Vagina (tissue), 2 donors: Measurements from ENCODE around the gene SLC22A3. TPM values are rescaled to one million over a fixed set of nuclear protein-coding genes. Genes with fewer than 3 reads are reported as not detected.

ENCODE experiments used
- DNase-seq, 2 donors: peaks; one replicate each; pipeline ENCODE4 v3.0.0-alpha.2; 2017; ENCODE audit errors: extremely low spot score in 2 of 2
- H3K27ac ChIP-seq: fragments of 200-600 bp; sonication (generic); one replicate; pipeline ENCODE4 v1.5.1; 2019
- H3K27me3 ChIP-seq: fragments of 200-600 bp; sonication (generic); one replicate; pipeline ENCODE4 v1.5.1; 2019
- H3K36me3 ChIP-seq, 2 donors: fragments of 200-600 bp; sonication (generic); one replicate each; pipeline ENCODE4 v1.5.1; 2017 to 2019
- H3K4me1 ChIP-seq: fragments of 200-600 bp; sonication (generic); one replicate; pipeline ENCODE4 v1.5.1; 2019
- H3K4me3 ChIP-seq, 2 donors: fragments of 200-600 bp; sonication (generic); 1 replicate in 1 of 2; 2 replicates in 1 of 2; pipeline ENCODE4 v1.5.1; 2016 to 2019
- H3K9me3 ChIP-seq: fragments of 200-600 bp; sonication (generic); one replicate; pipeline ENCODE4 v1.5.1; 2019
- POLR2A ChIP-seq, 2 donors: fragments of 450-650 bp; IDR thresholded peaks; one replicate each; pipeline ENCODE4 v1.6.1; 2017; ENCODE audit warnings: antibody characterized with exemption in 2 of 2, mild to moderate bottlenecking in 2 of 2, moderate library complexity in 2 of 2
- POLR2AphosphoS5 ChIP-seq, 2 donors: sonication (generic); formaldehyde crosslinking; IDR thresholded peaks; one replicate each; pipeline ENCODE4 v1.9.0; 2017; ENCODE audit warnings: antibody characterized with exemption in 2 of 2, mild to moderate bottlenecking in 2 of 2, low read depth in 1 of 2; ENCODE audit not compliant: insufficient read depth in 1 of 2
- intact Hi-C: fragments of 100-400 bp; cut with DNase I; formaldehyde crosslinking; loops from one replicate; pipeline ENCODE4 v1.15.1; 2023
- total RNA-seq: library from RNA; depleted of rRNA; stranded (reverse); fragments of >200 nt; gene quantifications from one replicate; pipeline ENCODE4 v1.2.3, GENCODE V29; 2016
- TF ChIP-seq, protein P1 (sequence below), 3 experiments: fragments of 450-650 bp in 2 of 3; fragments of 200-600 bp in 1 of 3; sonication (generic) in 1 of 3; IDR thresholded peaks; one replicate each; pipeline ENCODE4 v1.5.1; 2017 to 2019; ENCODE audit warnings: antibody characterized with exemption in 3 of 3, mild to moderate bottlenecking in 2 of 3, moderate library complexity in 2 of 3

SLC22A3 gene
- total RNA-seq, 1 donor from 2014 or later = 16.5 TPM

DNA sequence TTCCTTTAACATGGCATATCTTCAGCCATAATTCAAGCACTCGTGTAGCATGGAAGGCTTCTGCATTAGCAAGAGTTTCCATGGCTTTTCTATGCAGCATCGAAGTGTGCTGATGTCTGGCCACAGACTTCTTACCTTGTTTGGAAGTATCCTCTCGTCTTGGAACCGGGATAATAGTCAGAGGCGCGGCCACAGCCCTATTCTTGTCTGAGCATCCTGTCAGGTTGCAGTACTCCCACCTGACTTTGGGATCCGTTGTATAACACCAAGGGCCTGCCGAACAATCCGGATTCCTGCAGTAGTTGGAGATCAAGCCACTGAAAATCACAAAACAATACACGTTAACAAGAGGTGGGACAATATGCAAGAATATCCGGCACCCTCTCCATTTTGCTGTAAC lies 138.9 kb downstream of the SLC22A3 start:
- intact Hi-C loops = no loop called here
- Histone ChIP-seq H3K4me1 (no peaks in the 10 kb centered on the region), H3K27ac (no peak overlapping the region), H3K9me3 (no peaks in the 10 kb centered on the region), H3K4me3 (no peak overlapping the region), H3K27me3 (no peaks in the 10 kb centered on the region), H3K36me3 (no peaks in the 10 kb centered on the region)
- peak in 1 of 2 donors; percentile 78 for DNase-seq
- TF ChIP-seq, protein P1, sequence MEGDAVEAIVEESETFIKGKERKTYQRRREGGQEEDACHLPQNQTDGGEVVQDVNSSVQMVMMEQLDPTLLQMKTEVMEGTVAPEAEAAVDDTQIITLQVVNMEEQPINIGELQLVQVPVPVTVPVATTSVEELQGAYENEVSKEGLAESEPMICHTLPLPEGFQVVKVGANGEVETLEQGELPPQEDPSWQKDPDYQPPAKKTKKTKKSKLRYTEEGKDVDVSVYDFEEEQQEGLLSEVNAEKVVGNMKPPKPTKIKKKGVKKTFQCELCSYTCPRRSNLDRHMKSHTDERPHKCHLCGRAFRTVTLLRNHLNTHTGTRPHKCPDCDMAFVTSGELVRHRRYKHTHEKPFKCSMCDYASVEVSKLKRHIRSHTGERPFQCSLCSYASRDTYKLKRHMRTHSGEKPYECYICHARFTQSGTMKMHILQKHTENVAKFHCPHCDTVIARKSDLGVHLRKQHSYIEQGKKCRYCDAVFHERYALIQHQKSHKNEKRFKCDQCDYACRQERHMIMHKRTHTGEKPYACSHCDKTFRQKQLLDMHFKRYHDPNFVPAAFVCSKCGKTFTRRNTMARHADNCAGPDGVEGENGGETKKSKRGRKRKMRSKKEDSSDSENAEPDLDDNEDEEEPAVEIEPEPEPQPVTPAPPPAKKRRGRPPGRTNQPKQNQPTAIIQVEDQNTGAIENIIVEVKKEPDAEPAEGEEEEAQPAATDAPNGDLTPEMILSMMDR (IDR thresholded peaks at IDR 0.05) = no peak
- no peak for TF ChIP-seq POLR2AphosphoS5 (IDR thresholded peaks at IDR 0.05; ENCODE audit: insufficient read depth in 1 of 2, low read depth in 1 of 2)
- TF ChIP-seq POLR2A (IDR thresholded peaks at IDR 0.05) = no peak

DNA sequence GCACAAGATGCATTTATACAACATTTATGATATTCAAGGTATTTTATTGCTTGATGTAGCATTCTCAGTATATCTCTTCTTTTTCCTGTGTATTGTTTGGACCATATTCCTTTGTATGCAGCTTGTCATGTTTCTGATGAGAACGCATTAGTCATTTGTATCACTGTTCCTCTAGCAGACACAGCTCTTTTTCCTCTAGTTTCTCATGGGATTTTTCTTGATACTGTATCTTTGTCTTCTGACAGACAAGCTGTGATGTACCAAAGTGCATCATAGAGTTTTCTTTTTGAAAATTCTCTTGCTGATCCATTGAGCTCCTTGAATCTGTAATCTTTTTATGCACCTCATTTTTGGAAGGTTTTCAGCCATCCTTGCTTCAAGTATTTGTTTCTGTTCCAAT lies 140.9 kb downstream of the SLC22A3 start:
- intact Hi-C loops = no loop called here
- Histone ChIP-seq H3K4me3 (no peak overlapping the region), H3K4me1 (no peaks in the 10 kb centered on the region), H3K27me3 (no peaks in the 10 kb centered on the region), H3K27ac (no peak overlapping the region), H3K36me3 (no peaks in the 10 kb centered on the region), H3K9me3 (no peaks in the 10 kb centered on the region)
- DNase-seq = no peak
- TF ChIP-seq, protein P1 (IDR thresholded peaks at IDR 0.05) = no peak
- TF ChIP-seq POLR2AphosphoS5 (IDR thresholded peaks at IDR 0.05; ENCODE audit: insufficient read depth in 1 of 2, low read depth in 1 of 2) (no peak), POLR2A (IDR thresholded peaks at IDR 0.05) (no peak)

GRCh38 chr6:160494576-160494975 lies 146.4 kb downstream of the SLC22A3 start:
- TF ChIP-seq, protein P1 (IDR thresholded peaks at IDR 0.05) = no peak
- TF ChIP-seq POLR2A (IDR thresholded peaks at IDR 0.05) (no peak), POLR2AphosphoS5 (IDR thresholded peaks at IDR 0.05; ENCODE audit: insufficient read depth in 1 of 2, low read depth in 1 of 2) (no peak)
- DNase-seq = no peak
- no peaks in the 10 kb centered on the region for H3K4me1 ChIP-seq
- no peak overlapping the region for H3K27ac ChIP-seq
- H3K4me3 ChIP-seq = no peak overlapping the region
- H3K27me3 ChIP-seq = no peaks in the 10 kb centered on the region
- intact Hi-C loops = no loop called here
- no peaks in the 10 kb centered on the region for H3K9me3 ChIP-seq
- no peaks in the 10 kb centered on the region for H3K36me3 ChIP-seq

- Histone ChIP-seq H3K4me1 (no peaks in the 10 kb centered on the region), H3K27ac (no peak overlapping the region), H3K4me3 (no peak overlapping the region), H3K9me3 (peaks cover 7% of the 10 kb centered on the region), H3K27me3 (no peaks in the 10 kb centered on the region), H3K36me3 (no peaks in the 10 kb centered on the region)
- intact Hi-C loops = no loop called here
- no peak for DNase-seq
- TF ChIP-seq POLR2A (IDR thresholded peaks at IDR 0.05) = no peak
- no peak for TF ChIP-seq POLR2AphosphoS5 (IDR thresholded peaks at IDR 0.05; ENCODE audit: insufficient read depth in 1 of 2, low read depth in 1 of 2)
- TF ChIP-seq, protein P1 (IDR thresholded peaks at IDR 0.05) = no peak
These were observed 152.5 kb downstream of the SLC22A3 start for GRCh38 chr6:160500639-160501038.

Other genes with a start within 250 kb of the SLC22A3 start
- 1.2 TPM for gene SLC22A1, start 226.6 kb upstream of the SLC22A3 start, total RNA-seq
- gene SLC22A2, start 89.6 kb upstream of the SLC22A3 start, total RNA-seq = not detected